Activated T-helper 2 cell treated with anti-CD3 and anti-CD28 coated beads, Interferon-gamma antibody, Interleukin-2, Interleukin-4, amounts not matched to agents 10 μg/mL and 5 μg/mL and 100 μg/mL, durations not matched to agents 14 hours and 24 hours and 36 hours (primary cell): Measurements from ENCODE around the gene SYT13. TPM values are rescaled to one million over a fixed set of nuclear protein-coding genes. Genes with fewer than 3 reads are reported as not detected.

Experiments
- DNase-seq: peaks from one replicate; pipeline ENCODE4 v3.0.0; 2021; ENCODE audit warnings: low spot score
- H3K27ac Mint-ChIP-seq: one replicate; pipeline ENCODE4 v1.8.0; 2021; ENCODE audit warnings: mixed read lengths
- H3K27me3 Mint-ChIP-seq: one replicate; pipeline ENCODE4 v1.8.0; 2021; ENCODE audit warnings: low read depth, mixed read lengths
- H3K36me3 Mint-ChIP-seq: one replicate; pipeline ENCODE4 v1.8.0; 2021; ENCODE audit warnings: low read depth, mixed read lengths
- H3K4me1 Mint-ChIP-seq: one replicate; pipeline ENCODE4 v1.8.0; 2021; ENCODE audit warnings: low read depth, mixed read lengths
- H3K4me3 Mint-ChIP-seq: one replicate; pipeline ENCODE4 v1.8.0; 2021; ENCODE audit warnings: low read depth, mild to moderate bottlenecking, moderate library complexity, mixed read lengths
- H3K9me3 Mint-ChIP-seq: one replicate; pipeline ENCODE4 v1.8.0; 2021; ENCODE audit warnings: mixed read lengths
- intact Hi-C: fragments of 100-400 bp; cut with micrococcal nuclease; formaldehyde crosslinking; loops from one replicate; pipeline ENCODE4 v1.15.1; 2023
- total RNA-seq: library from RNA; stranded (reverse); gene quantifications from 2 replicates; pipeline ENCODE4 v1.2.3, GENCODE V29; 2022

The SYT13 gene
- total RNA-seq, 1 donor from 2014 or later: not detected

- no peak overlapping the region for H3K27ac Mint-ChIP-seq
- no peak overlapping the region for H3K4me3 Mint-ChIP-seq
- no peaks in the 10 kb centered on the region for H3K4me1 Mint-ChIP-seq
- DNase-seq: no peak
- no peaks in the 10 kb centered on the region for H3K27me3 Mint-ChIP-seq
- intact Hi-C loops: no loop called here
- no peaks in the 10 kb centered on the region for H3K9me3 Mint-ChIP-seq
- H3K36me3 Mint-ChIP-seq: no peaks in the 10 kb centered on the region
Observed at GRCh38 chr11:45227836-45228235, 58.3 kb downstream of the SYT13 start.

- DNase-seq: no peak
- H3K9me3 Mint-ChIP-seq: no peaks in the 10 kb centered on the region
- H3K27ac Mint-ChIP-seq: no peak overlapping the region
- H3K36me3 Mint-ChIP-seq: no peaks in the 10 kb centered on the region
- H3K4me3 Mint-ChIP-seq: no peak overlapping the region
- H3K4me1 Mint-ChIP-seq: no peaks in the 10 kb centered on the region
- intact Hi-C loops: no loop called here
- H3K27me3 Mint-ChIP-seq: no peaks in the 10 kb centered on the region
Observed at GRCh38 chr11:45226901-45227300, 59.2 kb downstream of the SYT13 start.

- Mint-ChIP-seq H3K27me3 (no peaks in the 10 kb centered on the region), H3K4me1 (no peaks in the 10 kb centered on the region), H3K36me3 (no peaks in the 10 kb centered on the region), H3K4me3 (no peak overlapping the region), H3K27ac (no peak overlapping the region), H3K9me3 (no peaks in the 10 kb centered on the region)
- DNase-seq: no peak
- intact Hi-C loops: no loop called here
Observed at GRCh38 chr11:45225961-45226871, 59.9 kb downstream of the SYT13 start.

GRCh38 chr11:45225277-45225676, 60.9 kb downstream of the SYT13 start:
- Mint-ChIP-seq H3K27ac (no peak overlapping the region), H3K4me1 (no peaks in the 10 kb centered on the region), H3K27me3 (no peaks in the 10 kb centered on the region), H3K36me3 (no peaks in the 10 kb centered on the region), H3K9me3 (no peaks in the 10 kb centered on the region), H3K4me3 (no peak overlapping the region)
- no peak for DNase-seq
- intact Hi-C loops: no loop called here

GRCh38 chr11:45224766-45225165, 61.4 kb downstream of the SYT13 start:
- H3K27ac Mint-ChIP-seq: no peak overlapping the region
- DNase-seq: no peak
- intact Hi-C loops: no loop called here
- no peak overlapping the region for H3K4me3 Mint-ChIP-seq
- no peaks in the 10 kb centered on the region for H3K27me3 Mint-ChIP-seq
- no peaks in the 10 kb centered on the region for H3K9me3 Mint-ChIP-seq
- no peaks in the 10 kb centered on the region for H3K36me3 Mint-ChIP-seq
- H3K4me1 Mint-ChIP-seq: no peaks in the 10 kb centered on the region

GRCh38 chr11:45223496-45223895, 62.6 kb downstream of the SYT13 start:
- intact Hi-C loops: no loop called here

GRCh38 chr11:45219411-45219810, 66.7 kb downstream of the SYT13 start:
- H3K9me3 Mint-ChIP-seq: no peaks in the 10 kb centered on the region
- no peaks in the 10 kb centered on the region for H3K36me3 Mint-ChIP-seq
- H3K27me3 Mint-ChIP-seq: no peaks in the 10 kb centered on the region
- peaks cover 5% of the 10 kb centered on the region for H3K4me1 Mint-ChIP-seq
- H3K4me3 Mint-ChIP-seq: no peak overlapping the region
- intact Hi-C loops: no loop called here
- H3K27ac Mint-ChIP-seq: no peak overlapping the region
- DNase-seq: no peak

More at GRCh38 chr11:45223496-45223895, 62.6 kb downstream of the SYT13 start:
- DNase-seq: no peak
- Mint-ChIP-seq H3K4me3 (no peak overlapping the region), H3K27me3 (no peaks in the 10 kb centered on the region), H3K27ac (no peak overlapping the region), H3K36me3 (no peaks in the 10 kb centered on the region), H3K4me1 (no peaks in the 10 kb centered on the region), H3K9me3 (no peaks in the 10 kb centered on the region)

- H3K36me3 Mint-ChIP-seq: no peaks in the 10 kb centered on the region
- H3K27me3 Mint-ChIP-seq: no peaks in the 10 kb centered on the region
- no peaks in the 10 kb centered on the region for H3K9me3 Mint-ChIP-seq
- H3K27ac Mint-ChIP-seq: no peak overlapping the region
- no peak for DNase-seq
- no peak overlapping the region for H3K4me3 Mint-ChIP-seq
- H3K4me1 Mint-ChIP-seq: peaks cover 5% of the 10 kb centered on the region
- intact Hi-C loops: no loop called here
Observed at GRCh38 chr11:45218705-45219104, 67.4 kb downstream of the SYT13 start.

- intact Hi-C loops: no loop called here
- Mint-ChIP-seq H3K36me3 (no peaks in the 10 kb centered on the region), H3K4me1 (peaks cover 5% of the 10 kb centered on the region), H3K9me3 (no peaks in the 10 kb centered on the region), H3K27me3 (no peaks in the 10 kb centered on the region), H3K27ac (no peak overlapping the region), H3K4me3 (no peak overlapping the region)
- DNase-seq: no peak
Observed at GRCh38 chr11:45217991-45218390, 68.2 kb downstream of the SYT13 start.

GRCh38 chr11:45216901-45217300, 69.2 kb downstream of the SYT13 start:
- no peaks in the 10 kb centered on the region for H3K9me3 Mint-ChIP-seq
- no peak overlapping the region for H3K4me3 Mint-ChIP-seq
- intact Hi-C loops: no loop called here
- no peak overlapping the region for H3K27ac Mint-ChIP-seq
- DNase-seq: no peak
- H3K4me1 Mint-ChIP-seq: peaks cover 5% of the 10 kb centered on the region
- no peaks in the 10 kb centered on the region for H3K27me3 Mint-ChIP-seq
- H3K36me3 Mint-ChIP-seq: no peaks in the 10 kb centered on the region

- Mint-ChIP-seq H3K9me3 (no peaks in the 10 kb centered on the region), H3K4me1 (peaks cover 5% of the 10 kb centered on the region), H3K27ac (no peak overlapping the region), H3K36me3 (no peaks in the 10 kb centered on the region), H3K4me3 (no peak overlapping the region), H3K27me3 (no peaks in the 10 kb centered on the region)
- intact Hi-C loops: no loop called here
- DNase-seq: no peak
Observed at GRCh38 chr11:45216031-45216430, 70.1 kb downstream of the SYT13 start.

GRCh38 chr11:45215098-45215865, 70.9 kb downstream of the SYT13 start:
- Mint-ChIP-seq H3K4me1 (peaks cover 5% of the 10 kb centered on the region), H3K27me3 (no peaks in the 10 kb centered on the region), H3K9me3 (no peaks in the 10 kb centered on the region), H3K27ac (no peak overlapping the region), H3K36me3 (no peaks in the 10 kb centered on the region), H3K4me3 (no peak overlapping the region)
- intact Hi-C loops: no loop called here
- DNase-seq: no peak

- H3K4me3 Mint-ChIP-seq: no peak overlapping the region
- intact Hi-C loops: no loop called here
- DNase-seq: no peak
- no peaks in the 10 kb centered on the region for H3K9me3 Mint-ChIP-seq
- no peak overlapping the region for H3K27ac Mint-ChIP-seq
- H3K27me3 Mint-ChIP-seq: no peaks in the 10 kb centered on the region
- no peaks in the 10 kb centered on the region for H3K36me3 Mint-ChIP-seq
- peaks cover 5% of the 10 kb centered on the region for H3K4me1 Mint-ChIP-seq
Observed at GRCh38 chr11:45213717-45214116, 72.4 kb downstream of the SYT13 start.
